ENCODE data around the gene CCHCR1.

GRCh38 chr6:31129130-31129529 lies 28.5 kb downstream of the CCHCR1 start:
- no peak for TF ChIP-seq EP300 (IDR thresholded peaks at IDR 0.05)
- TF ChIP-seq CTCF (IDR thresholded peaks at IDR 0.05) = no peak

Data from tibial nerve (tissue), 4 donors.